DMS53 treated with DMSO at 0.1 percent for 48 hours (cell line): ENCODE data around the gene FAM168B.

ENCODE experiments used
- DNase-seq: peaks from one replicate; lab custom pipeline; 2025; ENCODE audit not compliant: unreplicated experiment; lab: John Stamatoyannopoulos, UW

The FAM168B gene

DNA sequence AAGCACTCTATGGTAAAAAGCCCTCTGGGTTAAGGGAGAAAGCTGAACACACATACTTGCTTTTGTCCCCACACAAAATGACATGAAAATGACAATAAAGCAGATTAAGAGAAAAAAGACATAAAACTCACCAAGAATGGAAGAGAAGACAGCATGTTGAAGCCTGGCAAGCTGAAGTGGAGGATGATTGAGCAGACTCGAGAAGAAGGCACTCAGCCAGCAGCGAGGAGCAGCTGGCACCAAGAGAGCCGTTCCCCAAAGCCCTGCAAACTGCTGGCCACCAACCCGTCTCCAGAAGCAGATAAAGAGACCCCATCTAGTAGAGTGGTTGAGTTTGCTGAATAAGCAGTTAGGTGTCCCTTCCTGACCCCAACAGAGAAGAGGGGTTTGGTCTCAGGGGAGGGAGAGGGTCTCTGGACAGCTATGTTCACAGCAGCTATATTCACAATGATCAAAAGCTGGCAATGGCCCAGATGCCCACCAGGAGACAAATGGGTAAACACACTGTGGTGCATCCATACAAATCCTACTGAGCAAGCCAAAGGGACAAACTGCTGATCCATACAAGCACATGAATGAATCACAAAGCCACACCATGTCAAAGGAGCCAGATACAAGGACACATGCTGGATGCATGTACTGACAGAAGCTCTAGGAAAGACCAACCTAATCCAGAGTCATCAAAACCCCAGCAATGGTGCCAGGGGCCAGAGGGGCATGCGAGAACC is 36.9 kb downstream of the FAM168B start:
- no peak for DNase-seq

DNA sequence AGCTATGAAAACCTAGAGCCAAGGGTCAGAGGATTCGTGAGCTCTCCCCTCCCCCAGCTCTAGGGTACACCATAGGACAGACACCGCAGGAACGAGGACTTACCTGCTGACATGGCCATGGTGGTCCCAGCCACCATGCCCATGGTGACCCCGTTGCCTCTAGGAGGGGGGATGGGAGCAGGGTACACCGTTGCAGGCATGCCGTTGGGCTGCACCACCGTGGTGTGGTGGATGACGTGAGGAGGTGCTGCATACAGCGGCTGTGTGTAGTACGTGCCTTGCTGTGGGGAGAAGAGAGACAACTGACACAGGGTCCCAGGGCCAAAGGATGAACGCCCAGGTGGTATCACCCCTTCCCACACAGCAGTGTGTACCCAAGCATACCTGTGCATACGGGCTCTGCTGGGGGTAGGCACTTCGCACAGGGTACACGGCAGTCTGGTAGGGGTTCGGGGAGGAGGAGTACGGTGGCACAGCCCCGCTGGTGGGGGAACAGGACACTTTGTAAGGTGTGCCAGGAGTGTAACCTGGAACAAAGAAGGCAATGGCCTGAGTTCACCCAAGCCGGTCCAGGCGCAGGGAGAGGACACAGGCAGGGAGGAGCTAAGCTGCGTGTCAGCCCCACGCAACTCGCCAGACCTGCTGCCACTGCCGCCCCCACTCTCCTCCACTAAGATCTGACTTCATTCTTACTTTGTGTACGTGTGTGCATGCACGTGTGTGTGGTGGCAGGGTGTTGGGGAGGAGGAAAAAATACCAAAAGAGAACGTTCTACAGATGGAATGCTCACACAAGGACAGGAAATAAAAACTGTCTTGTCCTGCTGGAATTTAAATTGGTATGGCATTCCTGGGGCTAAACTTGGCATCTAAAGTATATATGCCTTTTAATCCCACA is 37.8 kb downstream of the FAM168B start:
- DNase-seq, result no peak

DNA sequence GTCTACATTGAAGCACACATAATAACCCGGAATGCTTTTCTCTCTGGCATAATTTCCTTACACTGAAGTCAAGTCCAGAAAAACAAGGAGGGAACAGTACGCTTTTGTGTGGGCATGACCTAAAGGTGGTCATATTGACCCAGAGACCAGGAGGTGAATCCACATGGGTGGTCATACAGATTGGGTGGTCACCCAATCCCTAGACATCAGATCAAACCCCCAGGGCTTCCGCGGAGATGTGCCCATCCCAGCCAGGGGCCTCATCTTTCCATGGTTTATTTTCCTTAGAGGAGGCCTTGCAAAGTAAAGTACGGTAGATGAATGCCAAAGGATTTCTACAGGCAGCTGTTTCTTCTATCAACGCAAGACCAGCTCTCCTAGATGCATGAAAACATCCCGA is 38.8 kb downstream of the FAM168B start:
- DNase-seq, result no peak

DNA sequence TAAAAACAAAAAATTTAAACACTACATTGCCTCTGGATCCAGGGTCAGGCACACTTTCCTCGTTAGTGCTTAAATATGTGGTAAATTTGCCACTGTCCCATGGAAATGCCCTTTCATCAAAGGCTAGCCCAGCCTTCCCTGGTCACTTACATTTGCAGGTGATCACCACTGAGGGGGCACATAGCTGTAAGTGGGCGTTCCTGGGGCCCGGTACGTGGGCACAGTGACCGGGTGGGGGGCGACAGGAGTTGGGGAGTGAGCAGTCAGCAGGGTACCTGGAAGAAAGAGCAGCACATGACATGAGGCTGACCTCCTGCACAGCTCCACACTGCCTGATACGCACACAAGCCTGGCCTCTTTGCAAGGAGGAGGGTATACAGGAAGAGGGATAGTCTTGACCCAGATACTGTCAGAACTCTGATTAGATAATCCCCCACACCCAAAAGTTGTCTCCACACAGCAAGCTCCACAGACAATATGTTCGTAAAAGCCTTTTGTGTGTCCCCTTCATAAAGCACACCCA is 40.5 kb downstream of the FAM168B start:
- no peak for DNase-seq

DNA sequence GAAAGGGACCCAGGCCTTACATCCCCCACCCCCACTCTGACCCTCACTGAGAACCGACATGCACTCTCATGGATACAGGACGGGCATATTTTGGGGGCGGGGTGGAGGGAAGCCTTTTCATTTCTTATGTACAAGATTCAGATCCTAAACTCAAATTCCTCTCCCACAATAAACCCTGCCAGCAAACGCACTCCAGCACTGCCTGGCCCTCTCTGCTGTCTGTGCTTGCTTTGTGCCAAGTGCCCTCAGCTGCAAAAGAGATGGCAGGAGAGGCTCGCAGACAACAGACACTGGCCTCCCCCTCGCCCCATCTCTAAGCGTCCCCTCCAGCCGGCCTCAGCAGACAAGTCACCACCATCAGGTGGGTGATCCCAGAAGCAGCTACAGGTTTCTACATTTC is 42.4 kb downstream of the FAM168B start:
- DNase-seq, result no peak

DNA sequence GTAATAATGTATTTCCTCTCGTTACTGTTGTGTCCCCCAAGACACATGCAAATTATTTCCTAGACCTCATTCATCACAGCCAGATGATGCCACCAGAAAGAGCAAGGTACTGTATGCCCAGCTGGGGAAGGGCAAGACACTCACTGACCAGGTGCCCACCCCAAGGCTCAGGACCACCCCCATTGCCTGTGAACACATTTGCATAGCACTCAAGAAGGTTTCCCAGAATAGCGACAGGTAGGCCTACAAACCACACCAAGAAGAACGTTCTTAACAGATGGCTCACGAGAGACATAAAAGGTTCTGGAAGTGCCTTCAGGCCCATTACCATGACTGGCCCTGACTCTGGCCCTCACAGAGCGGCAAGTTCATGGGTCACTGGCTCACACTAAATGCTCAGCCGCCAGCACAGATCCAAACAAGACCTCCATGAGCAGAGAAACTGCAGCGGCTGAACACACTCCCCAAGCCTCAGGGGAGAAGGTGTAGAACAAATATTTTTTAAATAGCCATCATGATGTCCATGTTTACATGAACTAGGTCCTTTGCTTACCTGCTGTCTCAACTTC is 44.0 kb downstream of the FAM168B start:
- no peak for DNase-seq

DNA sequence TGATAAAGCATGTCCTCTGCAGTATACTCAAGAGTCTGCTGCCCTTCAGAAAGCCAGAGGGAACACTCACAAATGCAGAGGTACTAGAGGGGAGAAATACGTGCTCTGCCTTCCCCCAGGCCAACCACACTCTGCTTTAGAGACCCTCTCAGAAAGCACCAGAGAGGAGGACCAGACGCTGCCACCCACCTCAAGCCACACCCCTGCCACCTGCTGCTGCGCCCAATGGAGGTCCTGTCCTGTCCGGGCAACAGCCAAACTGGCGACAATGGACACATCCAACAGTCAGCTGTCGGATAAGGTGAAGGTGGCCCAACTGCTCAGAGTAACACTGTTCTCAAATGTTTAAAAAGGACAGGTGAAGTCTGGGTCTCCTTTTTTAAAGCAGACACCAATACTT is 44.6 kb downstream of the FAM168B start:
- no peak for DNase-seq

DNA sequence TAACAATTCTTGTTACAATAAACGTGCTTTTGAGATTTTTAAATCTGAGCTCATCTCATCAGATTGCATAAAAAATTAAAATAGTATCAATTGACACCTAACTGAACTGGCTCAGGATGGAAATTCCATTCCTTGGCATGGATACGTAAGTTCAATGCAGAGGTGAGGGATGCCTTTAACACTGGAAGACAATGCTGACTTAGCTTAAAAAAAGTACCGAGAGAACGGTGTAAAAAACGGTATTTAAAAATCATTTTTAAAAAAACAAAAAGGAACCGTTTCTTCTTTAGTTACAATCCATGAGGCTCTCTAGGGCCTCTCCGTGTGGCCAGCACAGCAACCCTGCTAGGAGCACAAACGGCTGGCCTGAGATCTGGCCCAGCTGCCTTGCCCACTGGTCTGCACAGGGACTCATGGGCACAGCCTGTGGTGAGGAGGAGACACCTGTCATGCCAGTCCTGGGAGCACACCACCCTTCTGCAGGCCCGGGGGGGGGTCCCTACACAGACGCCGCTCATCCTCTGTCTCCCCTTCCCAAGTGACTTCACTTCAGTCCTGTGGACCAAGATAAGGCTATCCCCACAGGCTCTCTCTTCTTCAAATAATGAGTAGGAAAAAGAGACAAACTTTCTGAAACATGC is 45.2 kb downstream of the FAM168B start:
- no peak for DNase-seq

DNA sequence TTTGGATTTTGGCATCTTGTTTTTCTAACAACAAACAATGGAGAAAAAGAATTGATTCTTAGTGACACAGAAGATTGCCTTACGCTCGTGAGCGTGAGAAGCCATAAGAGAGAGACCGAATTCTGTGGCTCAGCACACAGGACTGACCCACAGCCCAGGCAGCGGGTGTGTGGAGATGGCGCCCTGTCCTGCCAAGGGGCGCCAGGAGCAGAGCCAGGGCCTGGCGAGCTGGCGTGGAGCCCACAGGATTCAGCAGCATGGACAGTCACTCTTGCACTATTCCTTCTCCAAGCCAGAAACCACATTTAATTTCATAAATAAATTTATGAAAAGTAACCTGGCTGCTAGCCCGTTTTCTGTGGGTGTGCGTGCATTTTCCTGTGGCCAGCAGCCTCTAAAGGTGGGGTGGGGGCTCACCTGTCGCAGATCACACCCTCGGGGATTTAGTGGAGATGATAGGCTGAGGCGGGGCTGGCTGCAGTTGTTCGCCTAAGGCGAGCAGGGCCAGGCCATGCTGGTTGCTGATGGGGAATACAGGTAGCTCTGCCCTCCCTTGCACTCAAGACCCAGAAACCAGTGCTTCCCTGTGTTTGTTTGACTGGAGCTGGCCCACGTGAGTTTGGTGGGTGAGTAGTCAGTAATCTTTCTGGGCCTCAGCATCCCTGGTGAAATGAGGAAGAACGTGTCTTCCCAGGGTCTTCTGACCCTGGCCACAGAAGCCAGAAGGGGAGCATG is 46.2 kb downstream of the FAM168B start:
- no peak for DNase-seq

DNA sequence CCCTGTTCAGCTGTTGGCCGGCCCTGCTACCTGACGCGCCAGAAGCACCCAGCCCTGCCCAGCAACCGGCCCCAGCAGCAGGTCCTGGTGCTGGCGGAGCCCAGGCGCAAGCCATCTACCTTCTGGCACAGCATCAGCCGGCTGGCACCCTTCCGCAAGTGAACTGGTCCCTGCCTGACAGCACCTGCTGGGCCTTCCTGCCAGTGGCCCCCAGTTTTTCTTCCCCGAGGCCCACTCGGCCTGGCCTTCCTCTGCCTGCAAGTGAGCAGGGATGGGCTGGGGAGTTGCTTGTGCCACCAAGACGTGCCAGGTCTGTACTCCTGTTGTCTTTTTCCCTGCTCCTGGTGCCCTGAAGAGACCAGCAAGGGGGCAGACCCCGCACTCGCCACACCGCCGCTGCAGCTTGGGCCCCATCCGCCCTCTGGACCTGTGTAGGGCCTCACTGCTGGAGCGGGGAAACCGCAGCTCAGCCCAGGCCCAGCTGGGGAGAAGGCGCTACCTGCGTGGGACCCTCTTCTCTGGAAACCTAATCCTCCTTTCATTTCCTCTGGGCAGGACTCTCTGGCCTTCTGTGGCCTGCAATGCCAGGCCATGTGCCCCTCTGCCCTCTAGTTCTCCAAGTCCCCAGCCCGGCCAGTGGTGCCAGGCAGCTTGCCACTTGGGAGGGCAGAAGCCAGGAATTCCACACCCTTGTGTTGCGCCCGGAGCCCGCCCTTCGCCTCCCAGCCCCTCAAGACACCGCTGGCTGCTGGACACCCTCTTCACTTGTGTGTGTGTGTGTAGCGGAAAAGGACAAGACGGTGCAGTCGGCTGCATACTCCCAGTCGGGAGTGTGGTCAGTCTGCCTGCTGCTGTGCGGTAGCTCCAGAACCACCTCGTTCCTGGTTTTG is 47.0 kb downstream of the FAM168B start:
- no peak for DNase-seq

DNA sequence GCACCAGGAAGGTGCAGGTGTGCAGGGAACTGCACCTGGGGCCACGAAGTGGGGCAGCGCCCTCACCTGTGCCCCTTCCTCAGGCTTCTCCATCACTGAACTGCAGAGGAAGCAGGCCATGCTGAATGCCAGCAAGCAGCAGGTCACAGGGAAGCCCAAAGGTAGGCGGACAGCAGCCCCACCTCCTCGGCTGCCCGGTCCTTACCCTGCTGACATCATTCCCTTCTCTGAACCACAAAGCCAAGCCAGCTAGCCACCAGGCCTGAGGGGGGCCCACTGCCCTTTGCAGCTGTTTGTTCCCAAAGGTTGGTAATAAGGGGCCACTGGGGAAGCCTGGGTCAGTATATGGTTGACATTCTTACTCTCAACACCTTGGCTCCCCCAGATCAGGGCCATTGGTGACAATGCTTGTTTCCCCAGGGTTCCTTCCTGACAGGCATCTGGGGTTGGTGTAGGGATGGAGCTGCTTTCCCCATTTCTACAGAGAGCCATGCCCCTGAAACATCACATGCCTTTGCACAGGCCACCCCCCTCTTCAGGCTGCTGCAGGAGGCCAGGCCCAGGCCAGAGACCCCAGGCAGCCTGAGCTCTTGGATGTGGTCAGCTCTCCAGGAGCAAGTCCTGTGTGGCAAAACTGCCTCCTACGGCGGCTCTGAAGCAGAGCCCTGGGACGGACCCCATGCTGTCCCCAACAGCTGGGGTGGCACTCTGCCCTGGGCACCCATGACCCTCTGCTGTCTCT is 47.8 kb downstream of the FAM168B start:
- DNase-seq, result no peak

DNA sequence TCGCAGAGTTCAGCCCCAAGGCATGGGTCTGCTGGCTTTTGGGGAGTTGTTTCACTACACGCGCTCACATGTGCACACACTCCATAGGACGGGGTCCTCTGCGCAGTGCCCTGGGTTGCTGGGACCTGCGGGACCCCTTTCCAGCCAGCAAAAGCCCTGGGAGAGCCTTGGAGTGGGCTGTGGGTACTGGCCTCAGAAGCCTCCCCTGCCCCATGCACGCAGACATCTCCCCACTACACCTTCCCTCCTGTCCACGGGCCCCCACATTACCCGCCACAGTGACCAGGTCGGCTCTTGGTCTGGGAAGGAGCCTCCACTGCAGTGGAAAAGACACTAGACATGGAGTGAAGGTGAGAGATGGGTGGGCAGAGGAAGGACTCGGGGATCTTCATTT is 48.5 kb downstream of the FAM168B start:
- DNase-seq, result no peak

DNA sequence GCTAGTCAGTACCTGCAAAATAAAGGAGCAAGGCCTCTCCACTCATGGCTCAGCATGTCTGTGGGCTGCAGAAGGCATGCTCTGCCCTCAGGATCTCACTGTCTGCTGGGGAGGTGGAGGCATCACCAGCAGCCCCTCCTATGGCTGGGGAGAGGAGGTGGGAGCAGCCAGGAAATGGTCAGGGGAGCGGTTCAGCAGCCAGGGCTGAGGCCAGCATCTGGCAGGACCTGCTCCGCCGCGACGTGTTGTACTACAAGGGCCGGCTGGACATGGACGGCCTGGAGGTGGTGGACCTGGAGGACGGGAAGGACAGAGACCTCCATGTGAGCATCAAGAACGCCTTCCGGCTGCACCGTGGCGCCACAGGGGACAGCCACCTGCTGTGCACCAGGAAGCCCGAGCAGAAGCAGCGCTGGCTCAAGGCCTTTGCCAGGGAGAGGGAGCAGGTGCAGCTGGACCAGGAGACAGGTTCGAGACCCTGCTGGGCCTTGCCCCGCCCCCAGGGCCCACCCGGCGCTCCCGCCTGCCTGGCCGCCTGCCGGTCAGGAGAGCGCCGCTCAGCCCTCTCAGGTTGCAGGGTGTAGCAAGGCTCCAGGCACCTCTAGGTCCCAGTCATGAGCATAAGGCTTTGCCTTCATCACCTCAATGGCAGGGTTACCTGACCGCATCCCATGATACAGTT is 49.0 kb downstream of the FAM168B start:
- no peak for DNase-seq

DNA sequence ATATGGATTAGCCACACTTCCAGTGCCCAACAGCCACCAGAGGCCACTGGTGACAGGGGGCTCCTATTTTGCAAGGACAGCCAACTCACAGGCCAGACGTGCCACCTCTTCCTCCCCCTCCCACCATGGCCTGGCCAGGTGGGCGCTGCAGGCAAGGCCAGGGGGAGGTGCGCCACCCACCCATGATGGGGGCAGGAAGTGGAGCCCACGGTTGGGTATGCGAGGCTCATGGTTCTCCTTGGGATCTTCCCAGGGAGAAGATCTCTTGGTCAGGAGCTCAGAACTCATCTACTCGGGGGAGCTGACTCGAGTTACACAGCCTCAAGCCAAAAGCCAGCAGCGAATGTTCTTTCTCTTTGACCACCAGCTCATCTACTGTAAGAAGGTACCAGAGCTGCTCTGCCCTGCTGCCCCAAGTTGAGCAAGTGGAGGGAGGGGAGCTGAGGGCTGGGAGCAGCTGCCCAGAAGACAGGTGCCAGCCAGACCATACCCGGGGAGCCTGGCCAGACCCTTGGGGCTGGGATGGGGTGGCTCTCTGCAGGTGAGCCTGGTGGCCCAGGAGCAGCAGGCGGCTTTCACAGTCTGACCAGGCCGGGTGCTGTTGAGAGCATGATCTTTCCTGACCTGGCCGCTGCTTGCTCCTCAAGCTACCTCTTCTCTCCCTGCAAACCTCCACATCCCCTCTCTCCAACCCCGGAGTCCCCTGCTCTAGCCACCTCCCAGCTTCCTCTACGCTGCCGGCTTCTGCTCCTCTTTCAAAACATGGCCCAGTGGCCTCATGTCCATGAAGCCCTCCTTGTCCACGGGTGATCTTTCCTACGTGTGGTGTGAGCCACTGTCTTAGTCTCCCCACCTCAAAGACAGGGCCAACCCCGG is 49.8 kb downstream of the FAM168B start:
- DNase-seq, result no peak

DNA sequence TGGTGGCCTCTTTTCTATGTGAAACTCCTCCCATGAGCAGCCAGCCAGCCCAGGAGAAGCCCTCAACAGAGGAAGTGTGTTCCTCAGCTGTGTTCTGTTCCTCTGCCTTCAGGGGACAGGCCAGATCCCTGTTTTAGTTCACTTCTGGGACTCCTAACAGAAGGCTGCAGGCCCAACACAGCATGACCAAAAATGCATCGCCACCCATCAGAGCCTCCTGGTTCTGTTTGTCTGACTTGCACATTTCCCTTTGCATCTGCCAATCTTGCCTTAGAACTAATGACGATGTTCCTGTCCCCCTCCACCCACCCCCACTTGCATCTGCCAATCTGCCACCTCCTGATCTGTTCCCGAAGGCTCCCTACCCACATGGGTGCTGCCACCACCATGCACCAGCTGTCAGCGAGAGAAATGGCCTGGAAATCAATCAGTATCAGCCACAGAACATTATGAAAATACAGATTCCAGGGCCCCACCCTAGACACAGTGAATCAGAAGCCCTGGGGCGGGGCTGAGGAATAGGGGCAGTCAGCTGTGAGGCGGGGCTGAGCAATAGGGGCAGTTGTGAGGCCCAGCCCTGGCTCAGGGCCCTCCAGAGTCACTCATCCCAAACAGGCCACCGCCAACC is 51.0 kb downstream of the FAM168B start:
- DNase-seq, result no peak

DNA sequence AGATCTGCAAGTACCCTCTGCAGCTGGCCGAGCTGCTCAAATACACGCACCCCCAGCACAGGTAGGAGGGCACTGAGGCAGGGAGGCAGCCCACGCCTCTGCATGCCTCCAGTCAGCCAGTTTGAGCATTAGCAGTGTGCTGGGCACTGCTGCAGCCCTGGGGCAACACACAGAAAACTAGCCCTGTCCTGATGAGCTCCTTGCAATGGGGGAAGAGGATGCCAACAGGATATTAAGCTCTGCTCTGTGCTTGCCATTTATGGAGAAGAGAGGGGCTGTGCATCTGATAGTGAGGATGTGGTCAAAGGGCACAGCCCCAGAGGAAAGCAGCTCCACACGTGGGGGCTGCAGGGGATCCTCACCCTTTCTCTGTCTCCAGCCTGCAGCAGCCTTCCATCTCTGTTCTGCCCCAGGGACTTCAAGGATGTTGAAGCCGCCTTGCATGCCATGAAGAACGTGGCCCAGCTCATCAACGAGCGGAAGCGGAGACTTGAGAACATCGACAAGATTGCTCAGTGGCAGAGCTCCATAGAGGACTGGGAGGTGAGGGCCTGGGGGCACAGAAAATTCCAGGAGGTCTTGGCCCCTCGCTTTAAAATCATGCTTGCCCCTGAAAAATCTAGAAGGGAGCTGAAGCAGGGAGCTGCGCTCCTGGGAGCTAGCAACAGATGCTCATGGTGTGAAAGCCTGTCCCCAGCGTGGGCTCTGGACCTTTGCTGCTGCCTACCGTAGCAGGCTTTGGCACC is 51.7 kb downstream of the FAM168B start:
- no peak for DNase-seq
